Esophagus muscularis mucosa (tissue), 4 donors: ENCODE measurements around the gene OR52B6.
"Not testable (repeated sequence)": the region's sequence is repeated elsewhere in the genome, so short reads cannot be mapped to it uniquely, and the experiment has no call there.

Experiments used
- CTCF ChIP-seq, 3 experiments: fragments of 200-600 bp in 2 of 3; fragments of 450-650 bp in 1 of 3; sonication (generic) in 2 of 3; IDR thresholded peaks; one replicate each; pipeline ENCODE4 v1.5.1; 2017 to 2019; ENCODE audit warnings: antibody characterized with exemption in 3 of 3, mild to moderate bottlenecking in 2 of 3, moderate library complexity in 1 of 3
- EP300 ChIP-seq: sonication (generic); formaldehyde crosslinking; IDR thresholded peaks from one replicate; pipeline ENCODE4 v1.6.1; 2017; ENCODE audit warnings: antibody characterized with exemption
- POLR2A ChIP-seq: fragments of 450-650 bp; IDR thresholded peaks from one replicate; pipeline ENCODE4 v1.6.1; 2017; ENCODE audit warnings: antibody characterized with exemption, moderate library complexity, mild to moderate bottlenecking, low read depth
- POLR2AphosphoS5 ChIP-seq, 2 donors: sonication (generic); formaldehyde crosslinking; IDR thresholded peaks; one replicate each; pipeline ENCODE4 v1.6.1; 2017; ENCODE audit warnings: antibody characterized with exemption in 2 of 2

- not testable (repeated sequence) for TF ChIP-seq CTCF (IDR thresholded peaks at IDR 0.05); POLR2A; POLR2AphosphoS5 (IDR thresholded peaks at IDR 0.05); EP300
Observed at GRCh38 chr11:5584458-5584857, 3.8 kb downstream of the OR52B6 start.
